Fibroblast of the aortic adventitia (primary cell): ENCODE measurements around the gene JADE1. TPM values are rescaled to one million over a fixed set of nuclear protein-coding genes. Genes with fewer than 3 reads are reported as not detected.

Source experiments
- DNase-seq: peaks from one replicate; pipeline ENCODE4 v3.0.0-alpha.2; 2010; ENCODE audit warnings: low read depth
- H3K4me3 ChIP-seq: 2 replicates; pipeline ENCODE4 v1.5.1; 2011; ENCODE audit warnings: low read depth, mild to moderate bottlenecking, control low read depth, low read length, moderate library complexity
- total RNA-seq: library from RNA; depleted of rRNA; stranded (reverse); fragments of >200 nt; gene quantifications from 2 replicates; pipeline ENCODE4 v1.2.3, GENCODE V29; 2012; ENCODE audit warnings: low replicate concordance
- TF ChIP-seq, protein P1 (sequence below): IDR thresholded peaks from 2 replicates; pipeline ENCODE4 v1.5.1; 2011; ENCODE audit warnings: mild to moderate bottlenecking, low read length, control low read depth, inconsistent platforms; ENCODE audit not compliant: insufficient read depth

JADE1 gene
- total RNA-seq, 1 donor: 25.8 TPM

DNA sequence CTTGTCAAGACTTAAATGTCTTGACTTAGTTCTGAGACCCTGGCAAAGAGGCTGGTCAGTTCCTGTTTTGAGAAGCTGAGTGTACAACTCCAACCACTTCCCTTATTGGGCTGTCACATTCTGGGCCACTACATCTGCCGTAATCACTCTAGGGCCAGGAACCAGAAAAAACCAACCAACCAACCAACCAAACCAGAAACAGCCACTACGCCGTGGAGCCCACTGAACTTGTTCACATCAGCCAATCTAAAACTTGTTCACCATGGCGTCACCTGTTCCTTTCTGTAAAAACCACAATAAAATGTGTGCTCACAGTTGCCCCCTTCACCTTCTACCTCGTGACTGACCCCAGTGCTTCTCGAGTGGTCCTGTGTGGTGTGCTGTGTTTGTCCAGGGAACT lies 107.3 kb downstream of the JADE1 start:
- no peak for DNase-seq
- TF ChIP-seq, protein P1, sequence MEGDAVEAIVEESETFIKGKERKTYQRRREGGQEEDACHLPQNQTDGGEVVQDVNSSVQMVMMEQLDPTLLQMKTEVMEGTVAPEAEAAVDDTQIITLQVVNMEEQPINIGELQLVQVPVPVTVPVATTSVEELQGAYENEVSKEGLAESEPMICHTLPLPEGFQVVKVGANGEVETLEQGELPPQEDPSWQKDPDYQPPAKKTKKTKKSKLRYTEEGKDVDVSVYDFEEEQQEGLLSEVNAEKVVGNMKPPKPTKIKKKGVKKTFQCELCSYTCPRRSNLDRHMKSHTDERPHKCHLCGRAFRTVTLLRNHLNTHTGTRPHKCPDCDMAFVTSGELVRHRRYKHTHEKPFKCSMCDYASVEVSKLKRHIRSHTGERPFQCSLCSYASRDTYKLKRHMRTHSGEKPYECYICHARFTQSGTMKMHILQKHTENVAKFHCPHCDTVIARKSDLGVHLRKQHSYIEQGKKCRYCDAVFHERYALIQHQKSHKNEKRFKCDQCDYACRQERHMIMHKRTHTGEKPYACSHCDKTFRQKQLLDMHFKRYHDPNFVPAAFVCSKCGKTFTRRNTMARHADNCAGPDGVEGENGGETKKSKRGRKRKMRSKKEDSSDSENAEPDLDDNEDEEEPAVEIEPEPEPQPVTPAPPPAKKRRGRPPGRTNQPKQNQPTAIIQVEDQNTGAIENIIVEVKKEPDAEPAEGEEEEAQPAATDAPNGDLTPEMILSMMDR: no peak
- no peak overlapping the region for H3K4me3 ChIP-seq

DNA sequence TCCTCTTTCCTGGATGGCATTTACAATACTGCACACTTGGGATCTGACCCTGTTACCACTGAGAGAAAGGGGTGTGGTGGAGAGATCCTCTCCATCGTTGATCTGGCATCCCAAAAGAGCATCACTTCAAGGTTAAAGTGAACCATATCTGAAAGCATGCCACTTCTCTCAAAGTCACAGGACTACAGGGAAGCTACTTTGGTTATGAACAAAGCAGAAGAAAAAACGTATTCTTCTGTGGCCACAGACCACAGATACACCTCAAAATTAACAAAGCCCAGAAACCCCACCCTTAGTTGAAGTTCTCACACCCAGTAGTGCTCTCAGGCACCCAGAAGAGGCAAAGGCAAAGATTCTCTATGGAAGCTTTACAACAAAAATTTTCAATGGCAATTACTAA lies 108.3 kb downstream of the JADE1 start:
- TF ChIP-seq, protein P1: no peak
- no peak for DNase-seq
- H3K4me3 ChIP-seq: no peak overlapping the region

DNA sequence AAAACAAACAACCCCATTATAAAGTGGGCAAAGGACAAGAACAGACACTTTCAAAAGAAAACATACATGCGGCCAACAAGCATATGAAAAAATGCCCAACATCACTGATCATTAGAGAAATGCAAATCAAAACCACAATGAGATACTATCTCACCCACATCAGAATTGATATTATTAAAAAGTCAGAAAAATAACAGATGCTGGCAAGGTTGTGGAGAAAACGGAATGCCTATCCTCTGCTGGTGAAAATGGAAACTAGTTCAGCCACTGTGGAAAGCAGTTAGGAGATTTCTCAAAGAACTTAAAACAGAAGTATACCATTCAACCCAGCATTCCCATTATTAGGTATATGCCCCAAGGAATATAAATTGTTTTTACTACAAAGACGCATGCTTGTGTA lies 112.5 kb downstream of the JADE1 start:
- TF ChIP-seq, protein P1: no peak
- DNase-seq: no peak
- H3K4me3 ChIP-seq: no peak overlapping the region
